Cardiac muscle cell (in vitro differentiated cells and primary cell): ENCODE measurements around the gene TBK1. TPM values are rescaled to one million over a fixed set of nuclear protein-coding genes. Genes with fewer than 3 reads are reported as not detected.
A peak's percentile ranks its signal among the peaks of the same experiment; 100 is the strongest.

Experiments used
- DNase-seq, 2 donors: peaks; one replicate each; pipeline versions ENCODE4 v3.0.0 to v3.0.0-alpha.2; 2010 to 2017; ENCODE audit warnings: low read depth in 1 of 2, low spot score in 1 of 2
- H3K27ac ChIP-seq: fragments of 200-600 bp; sonication (generic); 2 replicates; pipeline ENCODE4 v1.5.1; 2016
- H3K27me3 ChIP-seq: fragments of 200-600 bp; sonication (generic); 2 replicates; pipeline ENCODE4 v1.6.0; 2016; ENCODE audit warnings: control low read depth
- H3K36me3 ChIP-seq: fragments of 200-600 bp; sonication (generic); 2 replicates; pipeline ENCODE4 v1.5.1; 2016; ENCODE audit warnings: control low read depth
- H3K4me1 ChIP-seq: fragments of 200-600 bp; sonication (generic); 2 replicates; pipeline ENCODE4 v1.8.1; 2017; ENCODE audit warnings: low read depth, mild to moderate bottlenecking, mixed run types
- H3K4me3 ChIP-seq: fragments of 200-600 bp; sonication (generic); 2 replicates; pipeline ENCODE4 v1.5.1; 2016; ENCODE audit warnings: mild to moderate bottlenecking
- H3K9me3 ChIP-seq: fragments of 200-600 bp; sonication (generic); 2 replicates; pipeline ENCODE4 v1.5.1; 2017; ENCODE audit warnings: low read depth, mild to moderate bottlenecking, control low read depth
- polyA plus RNA-seq: library from polyadenylated mRNA; unstranded; fragments of >200 nt; fragmentation: Nextera tagmentation; extraction: Ambion mirVana; gene quantifications from 2 replicates; pipeline ENCODE4 v1.2.1, GENCODE V29; 2016
- total RNA-seq: library from RNA; depleted of rRNA; stranded (reverse); fragments of >200 nt; gene quantifications from 2 replicates; pipeline ENCODE4 v1.2.3, GENCODE V29; 2016
- TF ChIP-seq, protein P1 (sequence below): IDR thresholded peaks from 2 replicates; pipeline ENCODE4 v1.5.1; 2012; ENCODE audit warnings: low read depth, mild to moderate bottlenecking, low read length

Gene TBK1
- total and polyA plus RNA-seq, 2 experiments from 2014 or later: 9.0 to 15.0 TPM

DNA sequence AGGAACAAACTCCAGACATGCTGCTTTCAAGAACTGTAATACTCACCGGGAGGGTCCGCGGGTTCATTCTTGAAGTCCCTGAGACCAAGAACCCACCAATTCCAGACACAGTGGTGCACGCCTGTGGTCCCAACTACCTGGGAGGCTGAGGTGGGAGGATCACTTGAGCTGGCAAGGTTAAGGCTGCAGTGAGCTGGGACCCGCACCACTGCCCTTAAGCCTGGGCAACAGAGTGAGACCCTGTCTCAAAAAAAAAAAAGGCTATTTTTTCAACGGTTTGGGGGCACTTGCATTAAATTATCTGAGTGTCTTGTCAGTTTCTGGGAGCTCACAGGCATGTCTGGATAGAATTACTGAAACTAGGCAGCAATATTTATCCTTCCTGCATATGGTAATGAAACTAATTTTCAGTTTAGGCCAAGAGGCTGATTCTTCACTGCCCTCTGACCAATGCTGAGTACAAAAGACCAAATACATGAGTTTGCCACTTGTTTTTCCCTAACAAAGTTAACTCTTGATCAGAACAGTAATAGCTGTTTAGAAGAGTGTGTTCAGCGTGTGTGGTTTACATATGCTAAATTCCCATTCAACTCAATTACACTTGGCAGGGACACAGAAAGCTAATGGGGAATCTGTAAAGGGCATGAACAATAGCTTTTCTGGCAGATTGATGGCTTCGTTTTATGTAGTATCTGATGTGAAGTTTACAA is 92.6 kb downstream of the TBK1 start:
- TF ChIP-seq, protein P1, sequence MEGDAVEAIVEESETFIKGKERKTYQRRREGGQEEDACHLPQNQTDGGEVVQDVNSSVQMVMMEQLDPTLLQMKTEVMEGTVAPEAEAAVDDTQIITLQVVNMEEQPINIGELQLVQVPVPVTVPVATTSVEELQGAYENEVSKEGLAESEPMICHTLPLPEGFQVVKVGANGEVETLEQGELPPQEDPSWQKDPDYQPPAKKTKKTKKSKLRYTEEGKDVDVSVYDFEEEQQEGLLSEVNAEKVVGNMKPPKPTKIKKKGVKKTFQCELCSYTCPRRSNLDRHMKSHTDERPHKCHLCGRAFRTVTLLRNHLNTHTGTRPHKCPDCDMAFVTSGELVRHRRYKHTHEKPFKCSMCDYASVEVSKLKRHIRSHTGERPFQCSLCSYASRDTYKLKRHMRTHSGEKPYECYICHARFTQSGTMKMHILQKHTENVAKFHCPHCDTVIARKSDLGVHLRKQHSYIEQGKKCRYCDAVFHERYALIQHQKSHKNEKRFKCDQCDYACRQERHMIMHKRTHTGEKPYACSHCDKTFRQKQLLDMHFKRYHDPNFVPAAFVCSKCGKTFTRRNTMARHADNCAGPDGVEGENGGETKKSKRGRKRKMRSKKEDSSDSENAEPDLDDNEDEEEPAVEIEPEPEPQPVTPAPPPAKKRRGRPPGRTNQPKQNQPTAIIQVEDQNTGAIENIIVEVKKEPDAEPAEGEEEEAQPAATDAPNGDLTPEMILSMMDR: no peak
- Histone ChIP-seq H3K27ac (no peak overlapping the region), H3K36me3 (no peaks in the 10 kb centered on the region), H3K4me3 (no peak overlapping the region), H3K4me1 (no peaks in the 10 kb centered on the region), H3K27me3 (no peaks in the 10 kb centered on the region), H3K9me3 (no peaks in the 10 kb centered on the region)
- DNase-seq: no peak

DNA sequence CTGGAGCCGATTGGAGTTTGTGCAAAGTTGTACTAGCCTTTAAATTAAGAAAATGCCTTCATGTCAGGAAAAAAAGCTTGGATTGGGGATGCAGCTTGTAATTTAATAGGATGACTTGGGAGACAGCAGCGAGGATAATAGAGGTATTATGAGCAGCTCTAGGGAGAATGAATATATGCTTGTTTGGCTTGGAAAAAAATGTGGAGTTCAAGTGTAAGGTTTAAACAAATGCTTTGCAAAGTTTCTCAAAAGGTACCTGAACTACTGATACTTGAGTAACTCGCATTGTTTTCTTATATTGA is 93.1 kb downstream of the TBK1 start:
- no peak overlapping the region for H3K27ac ChIP-seq
- H3K4me3 ChIP-seq: no peak overlapping the region
- DNase-seq: no peak
- H3K27me3 ChIP-seq: no peaks in the 10 kb centered on the region
- no peaks in the 10 kb centered on the region for H3K36me3 ChIP-seq
- no peaks in the 10 kb centered on the region for H3K9me3 ChIP-seq
- no peaks in the 10 kb centered on the region for H3K4me1 ChIP-seq
- TF ChIP-seq, protein P1: no peak

GRCh38 chr12:64549108-64549507 is 97.2 kb downstream of the TBK1 start:
- DNase-seq: no peak
- no peaks in the 10 kb centered on the region for H3K27me3 ChIP-seq
- no peak overlapping the region for H3K4me3 ChIP-seq
- no peak overlapping the region for H3K27ac ChIP-seq
- no peaks in the 10 kb centered on the region for H3K4me1 ChIP-seq
- TF ChIP-seq, protein P1: no peak
- H3K9me3 ChIP-seq: no peaks in the 10 kb centered on the region
- H3K36me3 ChIP-seq: no peaks in the 10 kb centered on the region

GRCh38 chr12:64550755-64551154 is 98.8 kb downstream of the TBK1 start:
- no peaks in the 10 kb centered on the region for H3K4me1 ChIP-seq
- no peaks in the 10 kb centered on the region for H3K36me3 ChIP-seq
- H3K27me3 ChIP-seq: no peaks in the 10 kb centered on the region
- H3K4me3 ChIP-seq: no peak overlapping the region
- no peaks in the 10 kb centered on the region for H3K9me3 ChIP-seq
- TF ChIP-seq, protein P1: no peak
- no peak for DNase-seq
- H3K27ac ChIP-seq: no peak overlapping the region

GRCh38 chr12:64551676-64552075 is 99.8 kb downstream of the TBK1 start:
- TF ChIP-seq, protein P1: no peak
- H3K4me3 ChIP-seq: no peak overlapping the region
- peak in 1 of 2 donors; percentile 25 for DNase-seq
- no peaks in the 10 kb centered on the region for H3K4me1 ChIP-seq
- H3K27ac ChIP-seq: no peak overlapping the region
- H3K9me3 ChIP-seq: no peaks in the 10 kb centered on the region
- H3K27me3 ChIP-seq: no peaks in the 10 kb centered on the region
- H3K36me3 ChIP-seq: no peaks in the 10 kb centered on the region

Other genes starting within 250 kb of the TBK1 start
- gene KICS2, start 229.8 kb upstream of the TBK1 start, total RNA-seq: 3.7 and 7.2 TPM in 2 replicates
- 0.81 and 3.5 TPM in 2 replicates for gene KICS2, start 229.8 kb upstream of the TBK1 start, polyA plus RNA-seq
- gene C12orf56, start 61.4 kb upstream of the TBK1 start, total RNA-seq: not detected in 2 replicates
- not detected in 2 replicates for gene C12orf56, start 61.4 kb upstream of the TBK1 start, polyA plus RNA-seq
- gene XPOT, start 47.7 kb upstream of the TBK1 start, total RNA-seq: 32.1 and 33.9 TPM in 2 replicates
- 27.6 and 50.5 TPM in 2 replicates for gene XPOT, start 47.7 kb upstream of the TBK1 start, polyA plus RNA-seq
- gene RASSF3, start 158.4 kb downstream of the TBK1 start, total RNA-seq: 16.9 and 23.6 TPM in 2 replicates
- gene RASSF3, start 158.4 kb downstream of the TBK1 start, polyA plus RNA-seq: 3.5 and 4.8 TPM in 2 replicates